Endothelial cell of umbilical vein (primary cell): ENCODE results near the gene PLEKHF1.
A peak's percentile ranks its signal among the peaks of the same experiment; 100 is the strongest.

Source experiments
- CTCF ChIP-seq, 2 donors: IDR thresholded peaks; 1 replicate in 1 of 2; 2 replicates in 1 of 2; pipeline ENCODE4 v1.5.1; 2011; ENCODE audit warnings: low read length in 2 of 2, mild to moderate bottlenecking in 2 of 2, moderate library complexity in 2 of 2, control low read depth in 1 of 2, inconsistent platforms in 1 of 2, low read depth in 1 of 2; ENCODE audit not compliant: insufficient read depth in 1 of 2; ENCODE audit errors: extremely low read depth in 1 of 2
- EZH2 ChIP-seq: IDR thresholded peaks from 2 replicates; pipeline ENCODE4 v1.6.1; 2012; ENCODE audit warnings: borderline replicate concordance, low read depth, mild to moderate bottlenecking, moderate library complexity, low read length, inconsistent platforms; ENCODE audit not compliant: severe bottlenecking
- FOS ChIP-seq: IDR thresholded peaks from 2 replicates; pipeline ENCODE4 v1.6.1; 2011; ENCODE audit warnings: mild to moderate bottlenecking, low read length, moderate library complexity, borderline replicate concordance; ENCODE audit not compliant: insufficient read depth
- JUN ChIP-seq: IDR thresholded peaks from 2 replicates; pipeline ENCODE4 v1.6.1; 2011; ENCODE audit warnings: borderline replicate concordance, low read depth; ENCODE audit not compliant: insufficient read length, insufficient read depth
- POLR2A ChIP-seq: IDR thresholded peaks from 2 replicates; pipeline ENCODE4 v1.6.1; 2012; ENCODE audit warnings: low read depth, mild to moderate bottlenecking, control low read depth, low read length
- POLR2AphosphoS5 ChIP-seq: IDR thresholded peaks from 2 replicates; pipeline ENCODE4 v1.6.1; 2012; ENCODE audit warnings: low read depth, mild to moderate bottlenecking, control low read depth, low read length, moderate library complexity; ENCODE audit not compliant: insufficient read depth

GRCh38 chr19:29666578-29667386 is 1.5 kb downstream of the PLEKHF1 start:
- TF ChIP-seq CTCF (IDR thresholded peaks at IDR 0.05; ENCODE audit: extremely low read depth in 1 of 2, insufficient read depth in 1 of 2, low read depth in 1 of 2, low read length in 2 of 2) (no peak), EZH2 (no peak), JUN (no peak), POLR2AphosphoS5 (no peak), POLR2A (peak; percentile 57), FOS (no peak)
